Measurements from ENCODE around the gene CCDC77.
"Not testable (repeated sequence)": the region's sequence is repeated elsewhere in the genome, so short reads cannot be mapped to it uniquely, and the experiment has no call there.

Gene CCDC77

DNA sequence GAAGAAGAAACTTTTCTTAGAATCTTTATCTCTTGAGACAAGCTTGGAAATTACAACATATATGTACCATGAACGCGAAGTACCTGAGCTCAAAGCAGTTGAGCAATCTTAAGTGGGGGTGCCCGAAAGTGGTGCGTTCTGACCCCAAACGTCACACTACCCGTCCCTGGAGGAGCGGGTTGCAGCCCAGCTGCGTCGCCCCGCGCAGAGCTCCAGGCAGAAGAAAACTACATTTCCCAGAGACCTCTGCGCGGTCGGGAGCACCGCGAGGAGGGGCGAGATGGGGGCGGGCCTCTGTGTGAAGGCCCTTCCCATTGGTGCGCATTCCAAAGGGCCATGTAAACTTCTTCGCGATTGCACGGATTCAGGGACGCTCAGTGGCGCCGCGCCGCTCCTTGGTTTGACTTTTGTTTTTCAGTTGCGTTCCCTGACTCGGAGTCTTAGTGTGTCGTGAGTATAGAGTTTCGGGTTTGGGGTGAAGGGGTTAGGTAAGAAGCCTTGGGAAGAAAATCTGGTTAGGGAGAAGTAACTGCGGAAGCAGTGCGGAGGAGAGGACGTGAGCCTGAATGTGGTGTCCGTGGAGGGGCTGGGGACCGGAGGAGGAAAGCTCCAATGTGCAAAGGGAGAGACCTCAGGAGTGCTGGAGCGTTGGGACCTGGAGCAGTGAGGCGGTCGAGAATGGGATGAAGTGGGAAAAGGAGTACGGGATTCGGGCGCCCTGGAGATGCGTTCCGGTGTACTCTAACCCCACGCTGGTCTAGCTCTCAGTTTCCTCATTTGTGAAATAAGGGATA, at the start of gene CCDC77:
Gene CCDC77, plus strand, starts transcription at position 410 of the 794 bp plus-strand sequence. CDS start 7,740 bp downstream, outside the sequence.
- DNase-seq = peak; percentile 91

GRCh38 chr12:356276-356988, 45.0 kb upstream of the CCDC77 start:
- DNase-seq = no peak

GRCh38 chr12:359091-359490, 42.4 kb upstream of the CCDC77 start:
- no peak for DNase-seq

GRCh38 chr12:366820-367219, 34.6 kb upstream of the CCDC77 start:
- DNase-seq = no peak

GRCh38 chr12:367972-368371, 33.5 kb upstream of the CCDC77 start:
- DNase-seq = no peak

DNA sequence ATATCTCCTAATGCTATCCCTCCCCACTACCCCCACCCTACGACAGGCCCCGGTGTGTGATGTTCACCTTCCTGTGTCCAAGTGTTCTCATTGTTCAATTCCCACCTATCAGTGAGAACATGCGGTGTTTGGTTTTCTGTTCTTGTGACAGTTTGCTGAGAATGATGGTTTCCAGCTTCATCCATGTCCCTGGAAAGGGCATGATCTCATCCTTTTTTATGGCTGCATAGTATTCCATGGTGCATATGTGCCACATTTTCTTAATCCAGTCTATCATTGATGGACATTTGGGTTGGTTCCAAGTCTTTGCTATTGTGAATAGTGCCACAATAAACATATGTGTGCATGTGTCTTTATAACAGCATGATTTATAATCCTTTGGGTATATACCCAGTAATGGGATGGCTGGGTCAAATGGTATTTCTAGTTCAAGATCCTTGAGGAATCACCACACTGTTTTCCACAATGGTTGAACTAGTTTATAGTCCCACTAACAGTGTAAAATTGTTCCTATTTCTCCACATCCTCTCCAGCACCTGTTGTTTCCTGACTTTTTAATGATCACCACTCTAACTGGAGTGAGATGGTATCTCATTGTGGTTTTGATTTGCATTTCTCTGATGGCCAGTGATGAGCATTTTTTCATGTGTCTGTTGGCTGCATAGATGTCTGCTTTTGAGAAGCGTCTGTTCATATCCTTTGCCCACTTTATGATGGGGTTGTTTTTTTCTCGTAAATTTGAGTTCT, 30.5 kb upstream of the CCDC77 start:
- DNase-seq = not testable (repeated sequence)

DNA sequence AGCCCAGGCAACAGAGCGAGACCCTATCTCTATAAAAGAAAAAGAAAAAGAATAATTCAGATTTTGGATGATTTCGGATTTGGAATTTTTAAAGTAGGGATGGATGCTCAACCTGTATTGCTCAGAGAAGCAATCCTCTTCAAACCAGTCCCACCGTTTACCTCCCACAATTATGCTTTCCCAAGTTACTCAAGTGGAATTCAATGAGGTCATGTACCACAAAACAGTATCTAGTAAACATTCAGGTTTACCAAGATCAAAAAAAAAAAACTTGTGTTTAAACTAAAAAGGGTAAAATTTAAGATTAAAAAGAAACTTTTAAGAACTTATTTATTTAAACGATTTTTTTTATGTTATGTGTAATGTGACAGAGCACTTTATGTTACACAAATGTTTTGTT, 14.8 kb upstream of the CCDC77 start:
- DNase-seq = no peak

GRCh38 chr12:388012-388411, 13.4 kb upstream of the CCDC77 start:
- no peak for DNase-seq

- no peak for DNase-seq
These were observed 12.8 kb upstream of the CCDC77 start for GRCh38 chr12:388541-389141.

DNA sequence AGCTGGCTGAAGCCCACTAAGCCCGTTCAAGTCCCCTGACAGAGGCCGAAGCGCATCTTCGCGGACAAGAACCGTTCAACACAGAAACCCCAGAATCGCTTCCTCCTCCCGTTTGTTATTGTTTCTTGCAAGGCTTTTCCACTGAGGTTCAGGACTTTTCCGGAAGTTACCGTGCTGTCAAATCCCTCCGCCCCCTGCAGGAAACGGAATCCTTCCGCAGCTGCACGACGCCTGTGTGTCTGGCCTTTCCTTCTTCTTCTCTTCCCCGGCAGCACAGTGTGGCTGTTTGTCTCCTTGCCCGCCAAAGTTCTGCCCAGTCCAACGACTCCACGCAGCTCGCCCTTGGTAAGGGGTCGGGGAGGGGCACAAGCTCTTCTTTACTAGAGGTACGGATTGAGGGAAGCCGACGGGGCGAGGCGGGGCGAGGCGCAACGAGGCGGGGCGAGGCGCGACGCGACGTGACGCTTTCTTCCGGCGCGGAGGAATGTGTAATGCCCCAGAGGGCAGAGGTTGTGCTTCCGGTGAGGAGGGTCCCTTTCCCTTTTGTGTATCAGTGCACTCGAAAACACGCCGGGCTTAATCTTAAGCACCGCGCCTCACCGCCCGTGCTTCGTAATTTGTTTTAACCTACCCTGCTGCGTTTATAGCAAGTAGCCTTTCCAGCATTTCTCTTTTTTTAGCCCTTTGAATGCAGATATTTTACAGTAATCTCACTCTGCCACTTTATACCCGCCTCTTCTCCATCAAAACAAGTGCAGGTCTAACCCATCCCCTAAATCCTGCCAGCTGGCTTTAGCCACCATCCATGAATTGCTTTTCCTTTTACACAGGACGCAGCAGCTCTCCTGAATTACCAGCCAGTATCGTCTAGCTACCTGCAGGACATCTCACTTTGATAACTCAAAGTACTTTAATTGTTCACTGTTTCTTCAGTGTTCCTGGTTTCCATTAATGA, 12.0 kb upstream of the CCDC77 start, which contains the start of gene KDM5A:
Gene KDM5A, minus strand, starts transcription at position 179 of the 955 bp plus-strand sequence. CDS start 229 bp downstream, outside the sequence.
- DNase-seq = peak; percentile 80

DNA sequence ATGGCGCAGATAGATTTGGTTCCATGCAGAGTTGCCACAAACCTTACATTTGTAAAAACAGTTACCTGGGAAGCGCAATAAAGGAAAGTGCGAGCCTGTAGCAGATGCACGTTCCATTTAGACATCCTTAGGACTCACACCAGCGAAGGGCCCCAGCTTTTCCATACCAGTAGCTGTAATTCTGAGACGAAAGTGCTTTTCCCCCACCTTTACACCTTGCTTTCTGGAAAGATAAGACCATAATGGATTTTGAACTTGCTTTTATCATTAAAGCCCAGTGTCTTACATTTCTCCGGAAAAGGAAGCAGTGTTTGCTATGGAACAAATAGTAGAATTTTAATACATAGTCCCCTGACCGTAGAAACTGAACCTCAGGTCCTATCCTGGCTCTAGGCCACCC, 616 bp upstream of the CCDC77 start:
- DNase-seq = no peak

DNA sequence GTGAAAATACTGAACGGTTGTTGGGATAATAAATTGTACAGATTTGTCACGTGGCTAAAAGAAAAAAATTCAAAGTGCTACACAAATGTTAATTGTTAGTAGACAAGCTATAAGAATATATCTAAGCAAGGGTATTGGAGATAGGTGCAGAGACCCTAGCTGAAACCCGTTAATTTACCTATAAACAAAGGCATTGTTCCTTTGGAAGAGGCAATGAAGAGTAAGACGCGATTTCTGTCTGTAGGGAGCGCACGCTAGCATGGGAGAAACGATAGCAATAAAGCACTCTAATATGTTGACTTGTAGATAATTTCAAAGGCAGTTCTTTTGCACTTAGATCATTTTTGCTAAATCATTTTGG, 565 bp downstream of the CCDC77 start:
- no peak for DNase-seq

- no peak for DNase-seq
These were observed 13.4 kb downstream of the CCDC77 start for GRCh38 chr12:414859-415258.

DNA sequence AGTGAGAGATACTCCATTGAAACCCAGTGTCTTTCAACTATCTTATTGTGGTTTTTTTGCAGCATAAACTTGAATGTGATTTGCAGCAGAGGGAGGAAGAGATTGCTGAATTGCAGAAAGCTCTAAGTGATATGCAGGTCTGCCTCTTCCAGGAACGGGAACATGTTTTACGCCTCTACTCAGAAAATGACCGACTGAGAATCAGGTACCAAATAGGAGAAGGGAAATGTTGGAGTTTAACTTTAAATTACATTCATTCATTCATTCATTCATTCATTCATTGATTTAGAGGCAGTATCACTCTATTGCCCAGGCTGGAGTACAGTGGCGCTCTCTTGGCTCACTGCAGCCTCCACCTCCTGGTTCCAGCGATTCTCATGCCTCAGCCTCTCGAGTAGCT, 17.0 kb downstream of the CCDC77 start:
- no peak for DNase-seq

DNA sequence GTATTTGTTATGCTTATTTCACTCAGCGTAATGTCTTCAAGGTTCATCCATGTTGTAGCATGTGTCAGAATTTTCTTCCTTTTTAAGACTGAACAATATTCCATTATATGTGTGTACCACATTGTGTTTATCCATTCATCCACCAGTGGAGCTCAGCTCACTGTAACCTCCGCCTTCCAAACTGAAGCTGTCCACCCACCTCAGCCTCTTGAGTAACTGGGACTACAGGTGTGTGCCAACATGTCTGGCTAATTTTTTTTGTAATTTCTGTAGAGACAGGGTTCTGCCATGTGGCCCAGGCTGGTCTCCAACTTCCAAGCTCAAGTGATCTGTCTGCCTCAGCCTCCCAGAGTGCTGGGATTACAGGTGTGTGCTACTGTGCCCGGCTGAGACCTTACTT, 21.1 kb downstream of the CCDC77 start:
- DNase-seq = no peak

DNA sequence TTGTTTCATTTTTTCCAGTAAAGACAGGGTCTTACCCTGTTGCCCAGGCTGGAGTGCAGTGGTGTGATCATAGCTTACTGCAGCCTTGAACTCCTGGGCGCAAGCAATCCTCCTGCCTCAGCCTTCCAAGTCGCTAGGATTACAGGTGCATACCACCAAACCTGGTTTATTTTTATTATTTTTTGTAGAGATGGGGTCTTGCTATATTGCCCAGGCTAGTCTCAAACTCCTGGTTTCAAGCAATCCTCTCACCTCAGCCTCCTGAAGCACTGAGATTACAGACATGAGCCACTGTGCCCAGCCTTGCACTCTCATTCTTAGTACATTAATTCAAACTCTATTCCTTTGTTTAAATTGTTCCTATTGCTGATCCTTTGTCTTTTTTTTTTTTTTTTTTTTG, 34.3 kb downstream of the CCDC77 start:
- not testable (repeated sequence) for DNase-seq

- peak; percentile 36 for DNase-seq
These were observed 40.9 kb downstream of the CCDC77 start for GRCh38 chr12:442235-442884.

GRCh38 chr12:447141-447540, 45.7 kb downstream of the CCDC77 start:
- DNase-seq = no peak

DNA sequence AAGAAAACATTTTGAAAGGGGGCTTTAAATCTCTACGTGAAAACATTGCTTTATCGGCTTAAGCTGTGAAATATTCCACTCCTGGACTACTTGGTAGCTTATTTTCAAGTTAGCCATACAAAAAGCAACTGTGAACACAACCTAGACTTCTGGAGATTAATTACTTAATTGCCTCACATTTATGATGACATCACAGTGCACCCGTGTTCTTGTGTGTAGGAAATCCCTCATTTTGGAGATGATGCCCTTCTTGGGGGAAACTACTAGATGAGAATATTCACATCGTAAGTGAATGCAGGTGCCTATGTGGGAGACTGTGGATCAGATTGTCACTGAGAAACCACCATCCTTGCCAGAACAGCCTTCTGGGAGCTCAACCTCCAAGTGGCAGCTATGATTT, 47.8 kb downstream of the CCDC77 start:
- no peak for DNase-seq

DNA sequence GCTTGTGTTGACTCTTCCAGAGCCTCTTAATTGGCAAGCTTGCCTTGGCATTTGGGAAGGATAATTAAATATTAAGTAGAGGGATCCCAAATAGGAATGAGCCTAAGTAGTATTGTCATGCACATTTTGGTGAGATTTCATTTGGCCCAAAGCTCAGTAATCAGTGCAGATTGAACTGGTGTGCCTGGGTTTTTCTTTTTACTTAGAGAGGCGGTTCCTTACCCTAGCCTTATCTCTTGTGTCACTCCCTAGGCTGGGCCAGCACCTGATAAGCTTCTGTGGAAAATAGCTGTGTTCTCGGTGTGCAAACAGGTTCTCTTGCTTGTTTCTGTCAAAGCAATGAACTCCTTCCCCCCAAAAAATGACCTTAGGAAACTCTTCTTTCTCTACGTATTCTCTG, 49.0 kb downstream of the CCDC77 start:
- DNase-seq = no peak

GRCh38 chr12:452667-453210, 51.3 kb downstream of the CCDC77 start:
- no peak for DNase-seq
